Ammon's horn (tissue), 1 donor: ENCODE results near the gene ZBTB20.

Source experiments
- DNase-seq: peaks from one replicate; pipeline ENCODE4 v3.0.0-alpha.2; 2016; ENCODE audit warnings: low spot score

Gene ZBTB20

DNA sequence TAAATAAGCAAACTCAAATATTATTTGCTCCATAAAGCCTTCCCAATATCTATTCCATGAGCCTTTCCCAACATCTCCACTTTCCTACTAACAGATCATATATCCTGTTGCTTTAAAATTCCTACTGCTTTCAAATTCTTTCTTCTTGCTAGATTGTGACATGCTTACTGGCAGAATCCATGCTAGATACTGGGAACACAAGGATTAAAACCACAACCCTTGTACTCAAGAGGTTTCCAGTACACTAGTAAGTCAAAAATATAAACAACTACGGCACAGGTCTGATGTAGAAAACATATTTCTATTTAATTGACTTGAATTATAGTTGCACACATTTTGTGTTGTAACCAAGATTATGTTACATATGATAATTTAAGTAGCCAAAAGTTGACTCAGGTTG is 275.0 kb downstream of the ZBTB20 start:
- no peak for DNase-seq

DNA sequence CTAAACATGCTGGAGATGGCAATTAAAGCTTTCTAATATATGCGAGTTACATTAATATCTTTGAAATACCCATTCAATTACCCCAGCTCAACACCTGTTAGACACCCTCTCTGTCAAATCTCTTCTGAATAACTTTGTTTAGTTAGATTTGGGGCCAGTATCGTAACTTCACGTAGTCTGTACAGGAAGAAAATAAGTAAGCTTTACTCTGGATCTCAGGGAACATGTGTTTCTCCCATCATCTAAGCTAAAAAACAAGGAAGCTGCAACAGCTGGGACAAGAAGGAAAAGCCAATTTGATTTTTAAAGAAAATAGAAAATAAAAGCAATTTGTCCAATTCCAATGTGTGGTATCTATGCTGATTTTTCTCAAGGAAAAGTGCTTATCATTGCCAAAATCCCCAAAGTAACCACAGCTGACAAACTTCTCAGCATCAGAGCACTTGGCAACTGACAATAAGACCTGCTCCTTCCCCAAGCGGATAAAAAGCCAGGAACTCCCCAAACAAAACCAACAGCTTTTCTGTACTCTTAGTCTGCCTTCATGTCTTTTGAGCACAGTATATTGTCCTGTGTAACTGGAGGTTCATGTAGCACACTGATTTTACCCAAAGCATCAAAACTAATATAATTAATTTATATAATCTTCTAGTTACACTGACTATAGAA is 279.1 kb downstream of the ZBTB20 start:
- DNase-seq, result no peak

DNA sequence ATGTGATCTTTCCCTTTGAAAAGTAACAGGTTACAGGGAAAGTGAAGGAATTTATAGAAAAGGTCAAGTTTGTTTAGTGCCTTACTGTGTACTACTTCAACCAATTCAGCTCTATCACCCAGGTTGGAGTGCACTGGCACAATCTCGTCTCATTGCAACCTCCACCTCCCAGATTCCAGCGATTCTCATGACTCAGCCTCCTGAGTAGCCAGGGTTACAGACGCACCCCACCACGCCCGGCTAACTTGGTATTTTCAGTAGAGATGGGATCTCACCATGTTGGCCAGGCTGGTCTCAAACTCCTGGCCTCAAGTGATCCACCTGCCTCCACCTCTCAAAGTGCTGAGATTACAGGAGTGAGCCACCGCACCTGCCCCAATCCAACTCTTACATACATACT is 279.7 kb downstream of the ZBTB20 start:
- DNase-seq, result no peak

DNA sequence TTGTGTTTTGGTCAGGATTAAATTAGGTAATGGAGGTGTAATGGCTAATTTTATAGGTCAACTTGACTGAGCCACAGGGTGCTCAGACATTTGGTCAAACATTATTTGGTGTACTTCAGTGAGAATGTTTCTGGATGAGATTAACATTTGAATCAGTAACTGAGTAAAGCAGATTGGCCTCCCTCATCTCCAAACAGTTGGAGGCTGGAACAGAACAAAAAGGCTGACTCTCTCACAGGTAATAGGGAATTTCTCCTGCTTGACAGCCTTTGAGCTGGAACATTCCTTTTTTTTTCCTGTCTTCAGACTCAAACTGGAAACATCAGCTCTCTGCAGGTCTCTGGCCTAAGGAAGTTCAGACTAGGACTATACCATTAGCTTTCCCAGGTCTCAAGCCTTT is 280.7 kb downstream of the ZBTB20 start:
- no peak for DNase-seq

DNA sequence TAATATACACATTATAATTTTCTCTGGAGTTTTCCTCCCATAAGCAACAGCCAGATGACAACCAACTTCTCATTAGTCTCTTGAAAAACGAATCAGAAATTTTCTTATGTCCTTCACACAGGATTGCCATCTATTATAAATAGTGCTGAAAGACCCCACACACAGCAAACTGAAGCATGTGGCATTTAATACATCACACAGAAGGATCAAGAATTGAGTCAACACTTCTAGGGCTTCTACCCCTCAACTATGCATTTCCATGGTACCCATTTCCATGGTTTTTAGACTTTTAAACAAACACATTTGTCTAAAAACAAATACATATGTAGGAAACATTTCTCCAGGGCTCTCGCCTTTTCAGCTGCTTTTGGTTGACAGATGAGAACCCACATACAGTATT is 282.1 kb downstream of the ZBTB20 start:
- DNase-seq, result no peak

DNA sequence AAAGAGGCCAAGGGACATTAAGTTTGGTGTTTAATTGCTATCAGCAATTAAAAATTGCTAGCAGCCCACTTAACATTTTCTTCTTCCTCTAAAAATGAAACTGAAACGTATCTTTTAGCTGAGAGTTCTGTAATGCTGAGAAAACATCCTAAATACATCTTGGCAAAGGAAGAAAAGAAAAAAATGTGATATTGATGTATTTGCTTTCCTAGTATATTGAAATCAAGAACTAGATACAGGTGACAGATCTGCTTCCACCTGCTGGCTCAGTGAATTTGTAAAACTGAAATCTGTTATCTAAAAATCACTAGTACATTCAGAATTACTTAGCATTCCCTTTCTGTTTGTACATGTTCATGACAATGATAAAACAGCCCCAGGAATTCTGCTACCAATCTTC is 283.2 kb downstream of the ZBTB20 start:
- DNase-seq, result no peak

DNA sequence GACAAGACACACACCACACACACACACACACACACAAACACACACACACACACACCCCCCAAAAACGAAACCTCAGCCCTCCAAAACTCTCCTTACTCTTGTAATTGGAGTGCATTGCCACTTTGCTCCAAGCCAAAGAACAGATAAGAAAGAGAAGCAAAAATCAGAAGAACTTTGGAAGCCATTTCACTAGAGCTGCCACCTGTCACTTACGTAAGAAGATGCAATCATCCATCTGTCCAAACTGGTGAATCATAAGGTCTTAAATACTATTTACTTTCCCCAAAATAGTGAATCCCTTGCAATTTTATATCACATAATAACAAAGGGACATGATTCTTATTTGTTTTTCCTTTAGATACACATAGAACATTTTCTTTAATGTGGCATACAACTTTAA is 285.4 kb downstream of the ZBTB20 start:
- no peak for DNase-seq

DNA sequence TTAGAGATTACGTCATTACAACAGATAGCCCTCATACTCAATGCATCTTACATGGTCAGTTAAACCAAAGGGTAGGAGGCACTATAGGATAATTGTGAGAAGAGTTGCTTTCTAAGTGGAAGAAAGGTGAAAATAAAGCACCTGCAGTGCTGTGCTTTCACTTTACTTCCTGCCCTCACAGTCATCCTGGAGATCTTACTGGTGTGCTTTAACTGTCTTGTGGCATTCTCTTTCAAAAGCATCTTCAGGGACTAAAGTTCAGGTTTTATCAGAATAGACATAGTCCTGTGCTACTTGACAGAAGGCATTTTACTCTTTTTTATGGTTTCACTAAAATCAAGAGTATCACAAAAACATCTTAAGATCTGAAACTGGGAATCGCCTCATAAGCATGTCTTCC is 286.6 kb downstream of the ZBTB20 start:
- no peak for DNase-seq

DNA sequence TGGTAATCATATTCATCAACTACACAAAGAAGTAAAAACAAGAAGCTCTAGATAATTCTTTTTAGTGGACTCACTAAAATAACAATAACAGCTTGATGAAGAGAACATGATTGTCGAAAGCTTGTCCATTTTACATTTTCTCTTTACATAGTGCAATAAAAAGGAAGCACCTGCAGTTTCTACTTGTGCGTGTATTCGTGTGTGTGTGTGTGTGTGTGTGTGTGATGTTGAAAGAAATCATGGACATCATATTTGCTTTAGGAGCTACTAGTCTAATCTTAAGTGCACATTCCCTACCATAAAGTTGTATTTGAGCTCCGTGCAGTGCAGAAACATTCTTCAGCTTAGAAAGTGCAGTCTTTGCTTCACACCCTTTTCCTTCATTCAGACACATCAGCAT is 288.8 kb downstream of the ZBTB20 start:
- DNase-seq, result no peak

DNA sequence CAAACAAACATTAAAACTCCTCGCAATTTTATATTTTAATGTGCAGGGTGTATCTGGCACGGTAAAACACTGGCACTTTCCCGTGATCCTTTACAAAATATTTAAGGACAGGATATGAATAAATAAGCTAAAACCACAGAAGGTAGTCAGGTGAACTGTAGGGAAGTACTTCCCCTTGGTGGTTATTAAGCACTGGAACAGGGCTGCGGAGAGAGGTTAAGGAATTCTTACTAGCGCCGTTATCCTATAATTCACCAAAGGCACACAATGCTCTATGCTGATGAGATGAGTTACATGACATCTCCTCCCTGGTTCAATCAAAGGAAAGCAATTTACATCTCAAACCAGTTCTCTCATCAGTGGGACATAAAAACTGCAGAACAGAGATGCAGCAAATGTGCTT is 289.8 kb downstream of the ZBTB20 start:
- no peak for DNase-seq

DNA sequence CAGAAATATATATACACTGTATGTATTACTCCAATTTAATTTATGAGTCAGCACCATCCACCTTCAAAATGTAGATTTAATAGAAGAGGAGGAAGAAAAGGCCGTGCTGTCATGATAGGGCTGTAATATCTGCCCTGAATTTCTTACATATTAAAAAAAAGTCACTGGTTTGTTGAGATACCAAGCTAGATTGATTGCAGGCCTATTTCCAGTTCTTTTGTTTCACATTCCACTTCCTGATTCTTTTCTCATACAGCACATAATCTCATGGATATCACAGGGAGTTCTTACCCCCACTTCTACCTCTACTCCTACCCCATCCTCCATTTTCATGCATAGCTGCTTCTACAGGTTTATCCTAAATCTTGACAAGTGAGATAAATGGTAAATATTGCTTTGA is 290.3 kb downstream of the ZBTB20 start:
- no peak for DNase-seq

DNA sequence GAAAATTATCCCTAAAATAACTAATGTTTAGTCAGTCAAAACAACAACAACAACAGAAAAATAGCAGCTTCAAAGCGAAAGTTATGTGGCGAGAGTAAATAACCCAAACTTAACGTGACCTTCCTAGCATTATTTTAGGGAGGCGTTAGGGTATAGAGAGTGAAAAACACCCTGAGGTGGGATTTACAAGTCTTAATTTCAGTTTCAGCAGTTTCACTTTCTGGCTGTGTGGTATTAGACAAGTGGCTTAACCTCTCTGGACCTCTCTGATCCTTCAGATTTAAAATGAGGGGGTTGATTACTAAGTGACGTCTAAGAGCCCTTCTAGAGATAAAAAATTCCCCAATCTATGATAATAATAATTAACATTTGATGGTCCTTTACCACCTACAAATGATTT is 291.2 kb downstream of the ZBTB20 start:
- no peak for DNase-seq

DNA sequence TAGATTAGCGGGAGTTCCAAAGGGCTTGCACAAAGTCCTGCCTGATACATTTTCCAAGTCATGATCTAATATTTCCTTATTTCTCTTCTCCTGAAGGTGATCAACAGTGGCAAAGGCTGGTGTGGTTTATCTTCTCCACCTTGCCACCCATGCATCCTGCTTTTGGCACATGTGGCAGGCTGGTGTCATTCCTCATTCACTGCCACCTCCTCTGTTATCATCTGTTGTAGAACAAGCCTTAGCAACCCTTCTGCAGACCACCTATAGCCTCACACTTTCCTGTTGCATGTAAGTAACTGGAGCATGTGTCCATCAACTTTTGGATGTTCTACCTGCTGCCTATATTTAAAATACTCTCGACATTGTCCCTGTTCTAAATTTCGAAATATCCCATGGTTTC is 294.1 kb downstream of the ZBTB20 start:
- no peak for DNase-seq

DNA sequence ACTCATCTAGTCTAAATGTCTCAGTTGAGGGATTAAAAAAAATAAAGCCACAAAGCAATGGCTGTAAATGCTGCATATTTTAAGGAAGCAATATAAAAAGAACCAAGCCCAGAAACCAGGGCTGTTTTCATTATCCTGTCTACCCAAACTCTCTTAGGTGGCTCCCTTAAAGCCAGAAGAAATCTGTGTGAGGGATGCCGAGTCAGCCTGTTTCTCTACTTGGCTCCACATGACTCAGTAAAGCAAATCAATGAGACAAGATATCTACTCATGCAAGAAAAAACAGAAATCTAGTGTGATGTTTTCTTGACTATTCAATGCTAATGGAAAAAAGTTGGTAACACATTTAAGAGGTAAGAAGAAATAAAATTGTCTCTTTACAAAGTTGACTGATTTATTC is 296.2 kb downstream of the ZBTB20 start:
- no peak for DNase-seq

DNA sequence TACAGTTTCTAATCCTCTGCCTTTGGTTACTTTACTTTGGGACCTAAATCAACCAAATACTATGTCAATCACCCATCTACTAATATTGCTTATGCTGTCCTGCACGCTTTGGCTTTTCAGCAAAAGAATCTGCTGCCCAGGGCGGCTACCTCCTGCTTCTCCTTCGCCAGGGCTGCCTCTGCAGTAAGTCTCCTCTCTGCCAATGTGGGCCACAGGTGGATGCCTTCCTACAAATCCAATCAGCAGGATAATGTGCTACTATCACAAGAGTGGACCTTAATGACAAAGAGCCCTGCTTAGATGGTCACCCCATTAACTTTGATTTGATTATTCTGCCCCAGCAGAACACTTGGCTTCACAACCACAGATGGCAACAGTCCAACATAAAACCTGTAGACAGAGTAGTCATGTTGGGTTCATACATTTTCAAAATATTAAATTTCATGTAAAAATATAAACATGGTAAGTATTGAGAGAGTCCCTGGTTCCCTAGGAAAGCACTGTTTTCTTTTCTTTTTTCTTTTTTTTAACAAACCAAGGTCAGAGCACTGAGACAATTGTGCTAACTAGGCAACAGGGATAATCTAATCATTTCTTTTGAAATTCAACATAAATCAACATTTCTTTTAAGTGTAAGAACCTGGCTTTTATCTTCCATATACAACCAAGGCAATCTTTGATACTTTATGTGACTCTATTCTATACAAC is 298.3 kb downstream of the ZBTB20 start:
- peak; percentile 40 for DNase-seq

DNA sequence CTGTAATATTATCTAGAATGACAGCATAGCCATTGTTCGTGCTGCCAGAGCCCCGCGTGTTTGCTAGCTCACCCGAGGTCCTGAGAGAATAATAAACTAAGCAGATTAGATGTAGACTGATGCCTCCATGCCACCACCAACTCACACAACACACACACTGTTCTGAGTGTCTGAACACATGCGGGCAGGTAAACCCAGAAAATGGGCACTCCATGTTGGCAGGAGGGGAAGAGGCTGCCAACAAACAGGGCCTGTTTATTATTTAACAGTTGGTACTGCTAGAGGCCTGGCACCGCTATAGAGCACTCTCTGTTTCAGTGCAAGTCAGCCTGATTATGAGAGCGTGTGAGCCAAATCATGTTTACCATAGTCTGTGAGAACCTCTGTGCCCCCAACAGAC is 299.0 kb downstream of the ZBTB20 start:
- peak; percentile 93 for DNase-seq

DNA sequence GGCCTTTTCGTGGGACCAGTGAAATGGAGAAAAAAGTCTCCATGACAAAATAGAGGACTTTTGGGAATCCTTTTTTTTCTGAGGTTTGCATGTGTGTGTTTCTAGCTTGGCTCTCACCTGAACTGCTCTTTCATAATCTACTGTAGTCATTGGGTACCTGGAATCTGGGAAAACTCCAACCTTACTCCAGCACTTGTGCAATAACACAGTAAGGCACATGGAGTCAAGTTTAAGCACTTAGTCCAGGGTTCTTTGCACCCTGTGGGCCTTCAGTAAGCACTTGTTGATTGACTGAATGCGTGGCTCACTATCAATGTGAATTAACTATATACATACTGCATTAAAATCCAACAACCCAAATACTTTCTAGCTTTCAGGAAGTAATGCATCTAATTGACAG is 299.5 kb downstream of the ZBTB20 start:
- no peak for DNase-seq

DNA sequence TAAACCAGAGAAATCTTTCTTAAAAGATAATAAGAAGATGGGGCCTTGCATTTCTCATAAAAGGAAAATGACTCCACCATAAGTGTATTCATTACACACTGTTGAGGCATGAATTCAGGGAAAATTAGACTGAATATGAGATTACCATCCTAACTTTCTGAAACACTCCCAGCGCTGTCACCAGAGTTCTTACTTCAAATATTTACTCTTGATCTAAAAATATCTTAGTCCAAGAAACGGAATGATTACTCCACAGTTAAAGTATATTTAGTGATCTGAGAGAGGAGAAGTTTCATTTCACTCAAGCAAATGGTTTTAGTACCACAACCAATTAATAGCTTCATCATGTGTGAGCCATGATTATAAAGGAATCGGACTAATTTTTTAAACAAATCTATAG is 300.3 kb downstream of the ZBTB20 start:
- no peak for DNase-seq

DNA sequence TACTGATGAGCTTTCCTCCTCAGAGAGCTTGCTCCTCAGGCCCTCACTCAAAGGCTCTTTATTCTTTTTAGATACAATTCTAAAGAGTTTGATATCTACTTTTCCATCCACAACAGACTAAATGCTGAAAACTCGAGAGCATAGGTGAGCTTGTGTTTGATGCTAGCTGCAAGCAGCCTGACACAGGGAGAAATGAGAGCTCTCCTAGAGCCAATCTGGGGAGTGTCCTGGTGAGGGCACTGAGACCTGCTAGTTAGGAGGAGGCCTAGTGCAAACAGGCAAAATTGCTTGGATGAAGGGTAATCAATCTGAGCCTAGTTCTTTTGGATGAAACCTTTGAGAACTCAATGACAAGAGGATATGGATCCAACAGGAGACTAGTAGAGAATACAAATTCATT is 300.8 kb downstream of the ZBTB20 start:
- peak; percentile 45 for DNase-seq

DNA sequence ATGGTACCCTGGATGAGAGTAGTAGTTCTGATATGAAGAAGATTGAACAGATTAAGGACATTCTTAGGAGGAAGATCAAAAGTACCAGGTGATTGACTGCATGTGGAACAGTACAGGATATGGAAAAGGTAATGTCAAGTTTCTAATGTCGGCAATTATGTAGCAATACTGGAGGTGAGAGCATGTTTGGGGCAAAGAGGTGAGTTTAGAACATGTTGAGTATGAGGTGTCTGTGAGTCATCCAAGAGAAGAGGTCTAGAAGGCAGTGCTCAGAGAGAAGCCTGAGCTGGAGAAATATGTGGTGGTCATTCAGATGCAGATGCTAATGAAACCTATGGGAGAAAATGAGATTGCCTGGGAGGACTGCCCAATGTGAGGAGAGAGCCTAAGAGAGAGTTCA is 305.6 kb downstream of the ZBTB20 start:
- DNase-seq, result no peak

DNA sequence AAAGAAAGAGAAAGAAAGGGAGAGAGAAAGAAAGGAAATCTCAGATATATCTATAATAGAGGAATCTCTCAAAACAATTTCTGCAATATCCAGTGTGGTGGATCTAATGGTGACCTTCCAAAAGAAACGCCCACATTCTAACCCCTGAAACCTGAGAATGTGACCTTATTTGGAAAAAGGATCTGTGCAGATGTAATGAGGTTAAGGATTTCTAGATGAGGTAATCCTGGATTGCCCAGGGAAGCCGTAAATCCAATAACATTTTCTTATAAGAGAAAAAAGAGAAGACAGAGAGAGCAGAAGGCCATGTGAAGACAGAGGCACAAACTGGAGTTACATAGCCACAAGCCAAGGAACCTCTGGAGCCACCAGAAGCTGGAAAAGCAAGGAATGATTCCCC is 307.6 kb downstream of the ZBTB20 start:
- no peak for DNase-seq

DNA sequence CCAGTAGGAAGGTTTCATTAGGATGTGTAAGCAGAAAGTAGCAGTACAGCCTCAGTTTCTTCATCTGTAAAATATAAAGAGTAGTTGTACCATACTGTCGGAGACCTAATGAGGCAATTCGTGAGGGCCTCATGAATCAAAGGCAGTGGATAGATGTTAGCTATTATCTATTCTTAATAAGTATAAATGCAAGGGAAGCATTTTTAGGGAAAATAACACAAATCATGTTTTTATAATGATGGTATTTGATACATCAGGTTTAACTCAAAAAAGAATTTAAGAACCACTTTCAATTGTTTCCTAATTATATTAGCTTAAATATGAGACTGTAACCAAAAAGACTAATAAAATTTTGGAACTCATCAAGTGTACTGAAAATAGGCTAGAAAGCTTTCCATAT is 309.1 kb downstream of the ZBTB20 start:
- no peak for DNase-seq

DNA sequence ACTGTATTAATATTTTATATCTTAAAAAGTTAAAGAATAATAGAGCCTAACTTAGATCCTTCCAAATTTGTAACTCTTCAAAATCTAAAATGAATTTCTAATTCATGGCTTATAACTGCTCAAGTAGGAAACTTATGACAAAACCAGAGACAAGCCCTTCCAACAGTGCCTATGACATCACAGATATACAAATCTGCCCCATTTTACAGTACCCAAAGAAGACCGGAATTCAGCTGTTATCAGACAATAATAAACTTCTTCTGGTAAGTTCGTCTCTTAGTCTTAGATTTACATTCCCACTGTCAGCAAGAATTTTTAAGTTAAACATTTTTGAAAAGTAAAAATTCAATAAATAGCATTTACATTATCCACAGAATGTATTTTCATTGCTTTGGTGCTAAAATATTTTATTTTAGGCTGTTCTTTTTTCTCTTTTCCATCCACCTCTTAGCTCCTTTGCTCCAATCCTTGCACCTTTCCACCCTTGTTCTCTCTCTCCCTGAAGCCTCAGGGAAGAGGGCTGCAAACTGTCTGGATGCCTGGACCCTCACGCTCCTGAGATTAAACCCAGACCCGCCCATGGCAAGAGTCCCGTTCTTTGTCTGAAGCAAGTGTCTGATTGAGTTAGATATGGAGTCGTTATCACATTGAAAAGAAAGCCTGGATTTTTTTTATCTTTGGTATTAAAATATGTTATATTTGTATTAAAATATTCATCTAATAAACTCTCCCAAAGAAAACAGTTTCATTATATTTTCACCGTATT is 312.7 kb downstream of the ZBTB20 start:
- no peak for DNase-seq
